Measurements from ENCODE around the gene SLIT3. TPM values are rescaled to one million over a fixed set of nuclear protein-coding genes. Genes with fewer than 3 reads are reported as not detected.

SLIT3 gene
- total and polyA plus RNA-seq, 9 of the 15 experiments (the other 6 are each of a cell fraction or from before 2014, with no cell fraction given), result 0.01 to 0.04 TPM; not detected in 7

DNA sequence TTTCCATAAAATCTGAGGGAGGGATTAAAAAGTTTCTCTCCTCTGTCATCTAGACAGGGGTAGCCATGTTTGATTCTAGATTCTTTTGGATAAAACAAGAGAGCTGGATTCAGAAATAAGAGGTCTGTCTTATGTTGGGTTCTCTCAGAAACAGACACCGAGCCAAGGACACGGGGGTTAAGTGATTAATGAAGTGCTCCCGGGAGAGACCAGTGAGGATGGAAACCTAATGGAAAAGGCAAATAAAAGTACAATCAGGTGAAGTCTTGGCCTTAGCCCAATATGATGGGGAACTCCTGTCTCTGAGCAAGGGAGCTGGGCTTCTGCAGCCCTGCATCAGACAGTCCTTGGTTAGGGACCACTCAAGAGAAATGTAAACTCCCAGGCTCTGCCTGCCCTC lies 413.0 kb downstream of the SLIT3 start:
- POLR2A ChIA-PET, result no interaction called here
- TF ChIP-seq, protein P1, sequence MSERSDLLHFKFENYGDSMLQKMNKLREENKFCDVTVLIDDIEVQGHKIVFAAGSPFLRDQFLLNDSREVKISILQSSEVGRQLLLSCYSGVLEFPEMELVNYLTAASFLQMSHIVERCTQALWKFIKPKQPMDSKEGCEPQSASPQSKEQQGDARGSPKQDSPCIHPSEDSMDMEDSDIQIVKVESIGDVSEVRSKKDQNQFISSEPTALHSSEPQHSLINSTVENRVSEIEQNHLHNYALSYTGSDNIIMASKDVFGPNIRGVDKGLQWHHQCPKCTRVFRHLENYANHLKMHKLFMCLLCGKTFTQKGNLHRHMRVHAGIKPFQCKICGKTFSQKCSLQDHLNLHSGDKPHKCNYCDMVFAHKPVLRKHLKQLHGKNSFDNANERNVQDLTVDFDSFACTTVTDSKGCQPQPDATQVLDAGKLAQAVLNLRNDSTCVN (CRISPR knock-in tag; IDR thresholded peaks at IDR 0.05), result no peak
- no peak for TF ChIP-seq DNMT1 (IDR thresholded peaks at IDR 0.05)
- TF ChIP-seq, protein P2, sequence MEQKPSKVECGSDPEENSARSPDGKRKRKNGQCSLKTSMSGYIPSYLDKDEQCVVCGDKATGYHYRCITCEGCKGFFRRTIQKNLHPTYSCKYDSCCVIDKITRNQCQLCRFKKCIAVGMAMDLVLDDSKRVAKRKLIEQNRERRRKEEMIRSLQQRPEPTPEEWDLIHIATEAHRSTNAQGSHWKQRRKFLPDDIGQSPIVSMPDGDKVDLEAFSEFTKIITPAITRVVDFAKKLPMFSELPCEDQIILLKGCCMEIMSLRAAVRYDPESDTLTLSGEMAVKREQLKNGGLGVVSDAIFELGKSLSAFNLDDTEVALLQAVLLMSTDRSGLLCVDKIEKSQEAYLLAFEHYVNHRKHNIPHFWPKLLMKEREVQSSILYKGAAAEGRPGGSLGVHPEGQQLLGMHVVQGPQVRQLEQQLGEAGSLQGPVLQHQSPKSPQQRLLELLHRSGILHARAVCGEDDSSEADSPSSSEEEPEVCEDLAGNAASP (IDR thresholded peaks at IDR 0.05), result no peak
- no peak for TF ChIP-seq MED1 (CRISPR knock-in tag; IDR thresholded peaks at IDR 0.05; ENCODE audit: borderline replicate concordance)
- no peak for TF ChIP-seq PURB (CRISPR knock-in tag; IDR thresholded peaks at IDR 0.05; ENCODE audit: low read depth)
- TF ChIP-seq TAF9B (IDR thresholded peaks at IDR 0.05; ENCODE audit: partially characterized antibody), result no peak
- TF ChIP-seq, protein P3, sequence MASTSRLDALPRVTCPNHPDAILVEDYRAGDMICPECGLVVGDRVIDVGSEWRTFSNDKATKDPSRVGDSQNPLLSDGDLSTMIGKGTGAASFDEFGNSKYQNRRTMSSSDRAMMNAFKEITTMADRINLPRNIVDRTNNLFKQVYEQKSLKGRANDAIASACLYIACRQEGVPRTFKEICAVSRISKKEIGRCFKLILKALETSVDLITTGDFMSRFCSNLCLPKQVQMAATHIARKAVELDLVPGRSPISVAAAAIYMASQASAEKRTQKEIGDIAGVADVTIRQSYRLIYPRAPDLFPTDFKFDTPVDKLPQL (IDR thresholded peaks at IDR 0.05; ENCODE audit: extremely low read depth, insufficient read length), result no peak
- TF ChIP-seq KDM1A (IDR thresholded peaks at IDR 0.05), result no peak
- TF ChIP-seq, protein P4, sequence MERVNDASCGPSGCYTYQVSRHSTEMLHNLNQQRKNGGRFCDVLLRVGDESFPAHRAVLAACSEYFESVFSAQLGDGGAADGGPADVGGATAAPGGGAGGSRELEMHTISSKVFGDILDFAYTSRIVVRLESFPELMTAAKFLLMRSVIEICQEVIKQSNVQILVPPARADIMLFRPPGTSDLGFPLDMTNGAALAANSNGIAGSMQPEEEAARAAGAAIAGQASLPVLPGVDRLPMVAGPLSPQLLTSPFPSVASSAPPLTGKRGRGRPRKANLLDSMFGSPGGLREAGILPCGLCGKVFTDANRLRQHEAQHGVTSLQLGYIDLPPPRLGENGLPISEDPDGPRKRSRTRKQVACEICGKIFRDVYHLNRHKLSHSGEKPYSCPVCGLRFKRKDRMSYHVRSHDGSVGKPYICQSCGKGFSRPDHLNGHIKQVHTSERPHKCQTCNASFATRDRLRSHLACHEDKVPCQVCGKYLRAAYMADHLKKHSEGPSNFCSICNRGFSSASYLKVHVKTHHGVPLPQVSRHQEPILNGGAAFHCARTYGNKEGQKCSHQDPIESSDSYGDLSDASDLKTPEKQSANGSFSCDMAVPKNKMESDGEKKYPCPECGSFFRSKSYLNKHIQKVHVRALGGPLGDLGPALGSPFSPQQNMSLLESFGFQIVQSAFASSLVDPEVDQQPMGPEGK (CRISPR knock-in tag; IDR thresholded peaks at IDR 0.05; ENCODE audit: borderline replicate concordance), result no peak
- no peak for TF ChIP-seq NR3C1 (CRISPR knock-in tag; IDR thresholded peaks at IDR 0.05)
- TF ChIP-seq, protein P5, sequence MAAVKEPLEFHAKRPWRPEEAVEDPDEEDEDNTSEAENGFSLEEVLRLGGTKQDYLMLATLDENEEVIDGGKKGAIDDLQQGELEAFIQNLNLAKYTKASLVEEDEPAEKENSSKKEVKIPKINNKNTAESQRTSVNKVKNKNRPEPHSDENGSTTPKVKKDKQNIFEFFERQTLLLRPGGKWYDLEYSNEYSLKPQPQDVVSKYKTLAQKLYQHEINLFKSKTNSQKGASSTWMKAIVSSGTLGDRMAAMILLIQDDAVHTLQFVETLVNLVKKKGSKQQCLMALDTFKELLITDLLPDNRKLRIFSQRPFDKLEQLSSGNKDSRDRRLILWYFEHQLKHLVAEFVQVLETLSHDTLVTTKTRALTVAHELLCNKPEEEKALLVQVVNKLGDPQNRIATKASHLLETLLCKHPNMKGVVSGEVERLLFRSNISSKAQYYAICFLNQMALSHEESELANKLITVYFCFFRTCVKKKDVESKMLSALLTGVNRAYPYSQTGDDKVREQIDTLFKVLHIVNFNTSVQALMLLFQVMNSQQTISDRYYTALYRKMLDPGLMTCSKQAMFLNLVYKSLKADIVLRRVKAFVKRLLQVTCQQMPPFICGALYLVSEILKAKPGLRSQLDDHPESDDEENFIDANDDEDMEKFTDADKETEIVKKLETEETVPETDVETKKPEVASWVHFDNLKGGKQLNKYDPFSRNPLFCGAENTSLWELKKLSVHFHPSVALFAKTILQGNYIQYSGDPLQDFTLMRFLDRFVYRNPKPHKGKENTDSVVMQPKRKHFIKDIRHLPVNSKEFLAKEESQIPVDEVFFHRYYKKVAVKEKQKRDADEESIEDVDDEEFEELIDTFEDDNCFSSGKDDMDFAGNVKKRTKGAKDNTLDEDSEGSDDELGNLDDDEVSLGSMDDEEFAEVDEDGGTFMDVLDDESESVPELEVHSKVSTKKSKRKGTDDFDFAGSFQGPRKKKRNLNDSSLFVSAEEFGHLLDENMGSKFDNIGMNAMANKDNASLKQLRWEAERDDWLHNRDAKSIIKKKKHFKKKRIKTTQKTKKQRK (IDR thresholded peaks at IDR 0.05; ENCODE audit: borderline replicate concordance, low read depth, low read length), result no peak
- no peak for TF ChIP-seq SMARCC2 (IDR thresholded peaks at IDR 0.05; ENCODE audit: low read depth)
- TF ChIP-seq CBFB (CRISPR knock-in tag; IDR thresholded peaks at IDR 0.05), result no peak
- TF ChIP-seq ZNF696 (CRISPR knock-in tag; conservative IDR thresholded peaks at IDR 0.05), result no peak

More for the DNA sequence above, 413.0 kb downstream of the SLIT3 start:
- Histone ChIP-seq H3K27ac (ENCODE audit: extremely low read depth, low read depth, low read length) (no peak overlapping the region), H3K79me2 (ENCODE audit: control insufficient read depth, insufficient read depth, low read length) (no peaks in the 10 kb centered on the region), H3K4me1 (replicated peaks in 1 of 2; ENCODE audit: control insufficient read depth in 2 of 2, insufficient read depth in 2 of 2, low read length in 2 of 2) (no peaks in the 10 kb centered on the region), H4K20me1 (replicated peaks; ENCODE audit: control insufficient read depth, insufficient read depth, low read length) (no peaks in the 10 kb centered on the region; the same call in 1 of the 2 replicates), H2AFZ (ENCODE audit: low read depth, low read length) (no peak overlapping the region), H3K9ac (ENCODE audit: insufficient read depth in 1 of 2, low read depth in 2 of 2, low read length in 2 of 2) (no peak overlapping the region), H3K9me3 (replicated peaks; ENCODE audit: control insufficient read depth, insufficient read depth, low read depth, low read length) (no peaks in the 10 kb centered on the region), H3K27me3 (ENCODE audit: control insufficient read depth in 2 of 2, insufficient read depth in 2 of 2, low read length in 2 of 2) (peaks cover 1 to 14% of the 10 kb centered on the region in 2 experiments; a peak in 3 of 5 replicates), H3K36me3 (ENCODE audit: control insufficient read depth, insufficient read depth, low read length) (no peaks in the 10 kb centered on the region), H3K9me1 (ENCODE audit: control insufficient read depth, insufficient read depth, low read length) (no peaks in the 10 kb centered on the region), H3K4me2 (ENCODE audit: insufficient read depth, low read length) (no peak overlapping the region), H3K4me3 (no peak overlapping the region)
- CTCF ChIA-PET (ENCODE audit: low intra/inter-chr PET ratio), result no interaction called here
- FAIRE-seq (no peak), DNase-seq (ENCODE audit: extremely low read depth in 1 of 4, low spot score in 3 of 4) (no peak), ATAC-seq (no peak)
- in situ Hi-C loops (cut with MboI), result no loop called here
- WGBS (ENCODE audit: insufficient coverage, low coverage, missing lambda C conversion rate), result 0% methylated on average over 3 of the region's 3 CpGs
- intact Hi-C loops (cut with micrococcal nuclease), result no loop called here
- no TSS peak for BruUV-seq (replicated peaks)
